Measurements from ENCODE around the gene LORICRIN.

LORICRIN gene

GRCh38 chr1:153306303-153307220, 47.1 kb downstream of the LORICRIN start:
- DNase-seq = no peak

- no peak for DNase-seq
These were observed 47.7 kb downstream of the LORICRIN start for GRCh38 chr1:153307221-153307600.

- no peak for DNase-seq
These were observed 49.1 kb downstream of the LORICRIN start for GRCh38 chr1:153308540-153308939.

- no peak for DNase-seq
These were observed 50.0 kb downstream of the LORICRIN start for GRCh38 chr1:153309441-153309840.

GRCh38 chr1:153310526-153310925, 51.0 kb downstream of the LORICRIN start:
- no peak for DNase-seq
